ENCODE data around the gene MRTO4. TPM values are rescaled to one million over a fixed set of nuclear protein-coding genes. Genes with fewer than 3 reads are reported as not detected.

Gene MRTO4
- total and polyA plus RNA-seq, 10 of the 15 experiments (the other 5 are each of a cell fraction or from before 2014, with no cell fraction given) = 43.5 to 99.5 (median 69.7) TPM

- no peak for TF ChIP-seq CBX3 (IDR thresholded peaks at IDR 0.05; ENCODE audit: borderline replicate concordance, low read depth)
- peak; percentile 57; the same call in 1 of the 2 replicates for TF ChIP-seq SREBF1 (IDR thresholded peaks at IDR 0.05; ENCODE audit: low read length)
- peak in 1 of 2 experiments; percentile 61; a peak in 1 of 4 replicates for TF ChIP-seq CEBPB (IDR thresholded peaks at IDR 0.05; ENCODE audit: borderline replicate concordance in 1 of 2, low read depth in 2 of 2, low read length in 2 of 2)
- 0 out of 4 replicates have a peak, but pooled peaks of 1 of the 2 experiments have one; percentile 37 for TF ChIP-seq EP300 (IDR thresholded peaks at IDR 0.05; ENCODE audit: borderline replicate concordance in 1 of 2, control insufficient read depth in 1 of 2, low read depth in 2 of 2, low read length in 2 of 2)
- TF ChIP-seq, protein P1, sequence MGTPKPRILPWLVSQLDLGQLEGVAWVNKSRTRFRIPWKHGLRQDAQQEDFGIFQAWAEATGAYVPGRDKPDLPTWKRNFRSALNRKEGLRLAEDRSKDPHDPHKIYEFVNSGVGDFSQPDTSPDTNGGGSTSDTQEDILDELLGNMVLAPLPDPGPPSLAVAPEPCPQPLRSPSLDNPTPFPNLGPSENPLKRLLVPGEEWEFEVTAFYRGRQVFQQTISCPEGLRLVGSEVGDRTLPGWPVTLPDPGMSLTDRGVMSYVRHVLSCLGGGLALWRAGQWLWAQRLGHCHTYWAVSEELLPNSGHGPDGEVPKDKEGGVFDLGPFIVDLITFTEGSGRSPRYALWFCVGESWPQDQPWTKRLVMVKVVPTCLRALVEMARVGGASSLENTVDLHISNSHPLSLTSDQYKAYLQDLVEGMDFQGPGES (IDR thresholded peaks at IDR 0.05) = peak; percentile 49; the same call in 1 of the 2 replicates
- TF ChIP-seq TAF1 (IDR thresholded peaks at IDR 0.05; ENCODE audit: borderline replicate concordance, low read depth, low read length) = peak; percentile 88
- TF ChIP-seq, protein P2, sequence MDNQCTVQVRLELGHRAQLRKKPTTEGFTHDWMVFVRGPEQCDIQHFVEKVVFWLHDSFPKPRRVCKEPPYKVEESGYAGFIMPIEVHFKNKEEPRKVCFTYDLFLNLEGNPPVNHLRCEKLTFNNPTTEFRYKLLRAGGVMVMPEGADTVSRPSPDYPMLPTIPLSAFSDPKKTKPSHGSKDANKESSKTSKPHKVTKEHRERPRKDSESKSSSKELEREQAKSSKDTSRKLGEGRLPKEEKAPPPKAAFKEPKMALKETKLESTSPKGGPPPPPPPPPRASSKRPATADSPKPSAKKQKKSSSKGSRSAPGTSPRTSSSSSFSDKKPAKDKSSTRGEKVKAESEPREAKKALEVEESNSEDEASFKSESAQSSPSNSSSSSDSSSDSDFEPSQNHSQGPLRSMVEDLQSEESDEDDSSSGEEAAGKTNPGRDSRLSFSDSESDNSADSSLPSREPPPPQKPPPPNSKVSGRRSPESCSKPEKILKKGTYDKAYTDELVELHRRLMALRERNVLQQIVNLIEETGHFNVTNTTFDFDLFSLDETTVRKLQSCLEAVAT (IDR thresholded peaks at IDR 0.05) = peak; percentile 39; the same call in 1 of the 2 replicates
- TF ChIP-seq GATAD2B (conservative IDR thresholded peaks at IDR 0.05; ENCODE audit: low read depth) = peak; percentile 66
- TF ChIP-seq PML (IDR thresholded peaks at IDR 0.05; ENCODE audit: low read length) = peak; percentile 80; the same call in 1 of the 2 replicates
- no peak; the same call in 1 of the 2 replicates for TF ChIP-seq RCOR1 (conservative IDR thresholded peaks at IDR 0.05; ENCODE audit: low read depth, low read length)
- TF ChIP-seq RB1 (IDR thresholded peaks at IDR 0.05; ENCODE audit: borderline replicate concordance) = peak; percentile 72
- no peak for TF ChIP-seq ZSCAN29 (IDR thresholded peaks at IDR 0.05)
- peak; percentile 59 for TF ChIP-seq POLR2AphosphoS2 (IDR thresholded peaks at IDR 0.05; ENCODE audit: low read depth, low read length)
- 0 out of 2 replicates have a peak, but pooled peaks have one; percentile 71 for TF ChIP-seq RBBP5 (conservative IDR thresholded peaks at IDR 0.05)
- TF ChIP-seq, protein P3, sequence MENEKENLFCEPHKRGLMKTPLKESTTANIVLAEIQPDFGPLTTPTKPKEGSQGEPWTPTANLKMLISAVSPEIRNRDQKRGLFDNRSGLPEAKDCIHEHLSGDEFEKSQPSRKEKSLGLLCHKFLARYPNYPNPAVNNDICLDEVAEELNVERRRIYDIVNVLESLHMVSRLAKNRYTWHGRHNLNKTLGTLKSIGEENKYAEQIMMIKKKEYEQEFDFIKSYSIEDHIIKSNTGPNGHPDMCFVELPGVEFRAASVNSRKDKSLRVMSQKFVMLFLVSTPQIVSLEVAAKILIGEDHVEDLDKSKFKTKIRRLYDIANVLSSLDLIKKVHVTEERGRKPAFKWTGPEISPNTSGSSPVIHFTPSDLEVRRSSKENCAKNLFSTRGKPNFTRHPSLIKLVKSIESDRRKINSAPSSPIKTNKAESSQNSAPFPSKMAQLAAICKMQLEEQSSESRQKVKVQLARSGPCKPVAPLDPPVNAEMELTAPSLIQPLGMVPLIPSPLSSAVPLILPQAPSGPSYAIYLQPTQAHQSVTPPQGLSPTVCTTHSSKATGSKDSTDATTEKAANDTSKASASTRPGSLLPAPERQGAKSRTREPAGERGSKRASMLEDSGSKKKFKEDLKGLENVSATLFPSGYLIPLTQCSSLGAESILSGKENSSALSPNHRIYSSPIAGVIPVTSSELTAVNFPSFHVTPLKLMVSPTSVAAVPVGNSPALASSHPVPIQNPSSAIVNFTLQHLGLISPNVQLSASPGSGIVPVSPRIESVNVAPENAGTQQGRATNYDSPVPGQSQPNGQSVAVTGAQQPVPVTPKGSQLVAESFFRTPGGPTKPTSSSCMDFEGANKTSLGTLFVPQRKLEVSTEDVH (IDR thresholded peaks at IDR 0.05; ENCODE audit: low read depth, partially characterized antibody) = peak; percentile 70
- peak; percentile 70; the same call in 1 of the 2 replicates for TF ChIP-seq RFX5 (IDR thresholded peaks at IDR 0.05; ENCODE audit: low read depth, low read length)
- TF ChIP-seq STAT3 (IDR thresholded peaks at IDR 0.05; ENCODE audit: low read depth, low read length) = 0 out of 2 replicates have a peak, but pooled peaks have one; percentile 67
- TF ChIP-seq SMARCA5 (IDR thresholded peaks at IDR 0.05) = peak; percentile 18; the same call in 1 of the 2 replicates
- peak; percentile 81; the same call in 1 of the 2 replicates for TF ChIP-seq ZNF207 (IDR thresholded peaks at IDR 0.05; ENCODE audit: borderline replicate concordance)
- peak; percentile 91 for TF ChIP-seq RELA (IDR thresholded peaks at IDR 0.05; ENCODE audit: borderline replicate concordance, partially characterized antibody)
- TF ChIP-seq GABPA (IDR thresholded peaks at IDR 0.05; ENCODE audit: low read depth) = peak; percentile 86
Observed at GRCh38 chr1:19209990-19210771, 41.4 kb upstream of the MRTO4 start, which contains the start of gene UBR4 (continued).

All from GM12878 (cell line).